ENCODE data around the gene MARCHF3.

DNA sequence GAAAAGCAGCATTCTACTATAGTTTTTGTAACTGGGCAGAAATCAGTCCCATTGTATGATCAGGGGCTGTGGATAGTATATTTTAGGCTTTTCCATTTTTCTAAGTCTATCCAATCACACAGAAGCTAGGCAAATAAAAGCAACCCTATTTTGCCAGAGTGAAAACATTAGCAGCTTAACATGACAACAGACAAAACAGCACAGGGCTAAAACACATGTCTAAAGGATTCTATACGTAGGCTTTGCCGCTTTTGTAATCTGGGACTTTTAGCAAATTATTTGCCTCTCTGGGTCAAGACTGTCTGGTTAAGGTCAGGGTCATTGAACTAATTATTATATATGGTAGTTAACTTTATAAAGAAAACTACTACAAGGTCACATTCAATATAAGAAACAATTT lies 4.2 kb downstream of the MARCHF3 start:
- TF ChIP-seq FOXK2 (IDR thresholded peaks at IDR 0.05) (no peak), BHLHE40 (IDR thresholded peaks at IDR 0.05; ENCODE audit: borderline replicate concordance) (no peak), SP1 (IDR thresholded peaks at IDR 0.05) (no peak), FOXM1 (IDR thresholded peaks at IDR 0.05; ENCODE audit: borderline replicate concordance) (no peak), ELF4 (IDR thresholded peaks at IDR 0.05) (no peak), SUZ12 (IDR thresholded peaks at IDR 0.05) (no peak), LEF1 (IDR thresholded peaks at IDR 0.05; ENCODE audit: borderline replicate concordance) (no peak), HDGF (IDR thresholded peaks at IDR 0.05; ENCODE audit: borderline replicate concordance) (no peak)
